H9 (cell line): ENCODE results near the gene KIF1A. TPM values are rescaled to one million over a fixed set of nuclear protein-coding genes. Genes with fewer than 3 reads are reported as not detected.

Experiments
- DNase-seq: peaks from one replicate; pipeline ENCODE4 v3.0.0-alpha.2; 2017
- H2AFZ ChIP-seq: one replicate; pipeline ENCODE4 v1.6.1; 2013; ENCODE audit warnings: mild to moderate bottlenecking, low read length, control low read depth, moderate library complexity
- H2AK5ac ChIP-seq: 2 replicates; pipeline ENCODE4 v1.6.1; 2013; ENCODE audit warnings: low read length, control low read depth, mixed read lengths; ENCODE audit not compliant: insufficient read length
- H2BK120ac ChIP-seq: one replicate; pipeline ENCODE4 v1.6.1; 2013; ENCODE audit warnings: low read depth, mild to moderate bottlenecking, low read length, control low read depth, inconsistent platforms; ENCODE audit not compliant: poor library complexity, severe bottlenecking
- H2BK12ac ChIP-seq: 2 replicates; pipeline ENCODE4 v1.6.1; 2013; ENCODE audit warnings: low read length, control low read depth, mixed read lengths, low read depth; ENCODE audit not compliant: insufficient read length
- H2BK15ac ChIP-seq: 2 replicates; pipeline ENCODE4 v1.6.1; 2013; ENCODE audit warnings: low read depth, low read length, control low read depth
- H2BK20ac ChIP-seq: one replicate; pipeline ENCODE4 v1.6.1; 2013; ENCODE audit warnings: low read depth, mild to moderate bottlenecking, low read length, control low read depth, inconsistent platforms; ENCODE audit not compliant: poor library complexity, severe bottlenecking
- H2BK5ac ChIP-seq: 2 replicates; pipeline ENCODE4 v1.6.1; 2013; ENCODE audit warnings: low read length, control low read depth, mixed read lengths; ENCODE audit not compliant: insufficient read length
- H3K14ac ChIP-seq: 2 replicates; pipeline ENCODE4 v1.6.1; 2013; ENCODE audit warnings: low read length, control low read depth; ENCODE audit not compliant: insufficient read depth
- H3K18ac ChIP-seq: 2 replicates; pipeline ENCODE4 v1.6.1; 2013; ENCODE audit warnings: low read depth, mild to moderate bottlenecking, mixed read lengths, low read length, control low read depth; ENCODE audit not compliant: insufficient read length
- H3K23ac ChIP-seq: 2 replicates; pipeline ENCODE4 v1.6.1; 2013; ENCODE audit warnings: low read length, control low read depth, mixed read lengths, low read depth; ENCODE audit not compliant: insufficient read length
- H3K23me2 ChIP-seq: 2 replicates; pipeline ENCODE4 v1.6.1; 2013; ENCODE audit warnings: low read depth, mild to moderate bottlenecking, mixed read lengths, low read length, control low read depth; ENCODE audit not compliant: insufficient read length, poor library complexity, severe bottlenecking
- H3K27ac ChIP-seq: 2 replicates; pipeline ENCODE4 v1.5.1; 2013; ENCODE audit warnings: low read length, control low read depth, mixed read lengths, low read depth; ENCODE audit not compliant: insufficient read length
- H3K27me3 ChIP-seq: 2 replicates; pipeline ENCODE4 v1.6.1; 2013; ENCODE audit warnings: low read length, control low read depth, inconsistent platforms; ENCODE audit not compliant: insufficient read depth
- H3K4ac ChIP-seq: 2 replicates; pipeline ENCODE4 v1.6.1; 2013; ENCODE audit warnings: low read depth, mild to moderate bottlenecking, control low read depth, inconsistent platforms, low read length, moderate library complexity
- H3K4me1 ChIP-seq: 2 replicates; pipeline ENCODE4 v1.6.1; 2013; ENCODE audit warnings: low read length, control low read depth, inconsistent platforms; ENCODE audit not compliant: insufficient read depth
- H3K4me2 ChIP-seq: 2 replicates; pipeline ENCODE4 v1.6.1; 2013; ENCODE audit warnings: low read length, control low read depth, mixed read lengths; ENCODE audit not compliant: insufficient read length, insufficient read depth
- H3K56ac ChIP-seq: 2 replicates; pipeline ENCODE4 v1.6.1; 2013; ENCODE audit warnings: low read depth, mild to moderate bottlenecking, mixed read lengths, low read length, control low read depth; ENCODE audit not compliant: insufficient read length
- H3K79me1 ChIP-seq: 2 replicates; pipeline ENCODE4 v1.6.1; 2013; ENCODE audit warnings: low read depth, mild to moderate bottlenecking, moderate library complexity, low read length, control low read depth, inconsistent platforms; ENCODE audit not compliant: insufficient read depth, poor library complexity, severe bottlenecking
- H3K79me2 ChIP-seq: 2 replicates; pipeline ENCODE4 v1.6.1; 2013; ENCODE audit warnings: low read length, control low read depth, inconsistent platforms; ENCODE audit not compliant: insufficient read depth
- H3K9ac ChIP-seq: 2 replicates; pipeline ENCODE4 v1.6.1; 2013; ENCODE audit warnings: low read length, control low read depth, mixed read lengths; ENCODE audit not compliant: insufficient read length; ENCODE audit errors: extremely low read depth
- H3K9me3 ChIP-seq: one replicate; pipeline ENCODE4 v1.6.1; 2013; ENCODE audit warnings: low read depth, low read length, inconsistent platforms; ENCODE audit not compliant: control insufficient read depth
- H3T11ph ChIP-seq: one replicate; pipeline ENCODE4 v1.6.1; 2013; ENCODE audit warnings: mild to moderate bottlenecking, low read length, control low read depth, inconsistent platforms
- H4K20me1 ChIP-seq: one replicate; pipeline ENCODE4 v1.6.1; 2013; ENCODE audit not compliant: control insufficient read depth, insufficient read length, insufficient read depth
- H4K5ac ChIP-seq: 2 replicates; pipeline ENCODE4 v1.6.1; 2013; ENCODE audit warnings: low read depth, mild to moderate bottlenecking, mixed read lengths, low read length, control low read depth; ENCODE audit not compliant: insufficient read length
- H4K8ac ChIP-seq: replicated peaks from 2 replicates; pipeline ENCODE4 v1.6.1; 2013; ENCODE audit warnings: low read length, control low read depth, mixed read lengths, low read depth; ENCODE audit not compliant: insufficient read length
- H4K91ac ChIP-seq: 2 replicates; pipeline ENCODE4 v1.6.1; 2013; ENCODE audit warnings: low read depth, mild to moderate bottlenecking, moderate library complexity, mixed read lengths, low read length, control low read depth; ENCODE audit not compliant: insufficient read length
- H3K27ac Mint-ChIP-seq, 3 experiments: 2 replicates in 2 of 3; 3 replicates in 1 of 3; pipeline ENCODE4 v1.8.0; 2020 to 2021; ENCODE audit warnings: mixed read lengths in 3 of 3, mild to moderate bottlenecking in 1 of 3, moderate library complexity in 1 of 3
- H3K27me3 Mint-ChIP-seq: 2 replicates; pipeline ENCODE4 v1.8.0; 2021; ENCODE audit warnings: low read depth, mild to moderate bottlenecking, moderate library complexity, mixed read lengths
- H3K36me3 Mint-ChIP-seq, 3 experiments: 2 replicates in 2 of 3; 3 replicates in 1 of 3; pipeline ENCODE4 v1.8.0; 2020 to 2021; ENCODE audit warnings: low read depth in 3 of 3, mixed read lengths in 3 of 3; ENCODE audit not compliant: insufficient read depth in 1 of 3
- H3K4me1 Mint-ChIP-seq, 2 experiments: 2 replicates each; pipeline ENCODE4 v1.8.0; 2020; ENCODE audit warnings: mixed read lengths in 2 of 2
- H3K4me3 Mint-ChIP-seq, 2 experiments: 2 replicates in 1 of 2; 3 replicates in 1 of 2; pipeline ENCODE4 v1.8.0; 2020 to 2021; ENCODE audit warnings: mild to moderate bottlenecking in 2 of 2, mixed read lengths in 2 of 2, moderate library complexity in 1 of 2
- H3K9me3 Mint-ChIP-seq, 2 experiments: 2 replicates in 1 of 2; 3 replicates in 1 of 2; pipeline ENCODE4 v1.8.0; 2020; ENCODE audit warnings: mild to moderate bottlenecking in 2 of 2, mixed read lengths in 2 of 2, moderate library complexity in 1 of 2
- CTCF ChIP-seq: fragments of 200-600 bp; sonication (generic); conservative IDR thresholded peaks from 3 replicates; pipeline ENCODE4 v1.8.0; 2021; ENCODE audit warnings: antibody characterized with exemption, mild to moderate bottlenecking
- WGBS: extraction: QIAGEN DNeasy Blood & Tissue Kit; methylation state at CpG from one replicate; pipeline ENCODE4 v1.1.7; 2013; ENCODE audit warnings: missing lambda C conversion rate, low lambda C conversion rate, mixed read lengths; ENCODE audit not compliant: insufficient read length; ENCODE audit errors: extremely low coverage; 5-methylcytosine and 5-hydroxymethylcytosine counted together
- total RNA-seq: library from RNA; stranded (reverse); gene quantifications from 2 replicates; pipeline ENCODE4 v1.2.1, GENCODE V29; 2021

The KIF1A gene
- total RNA-seq, 1 experiment from 2014 or later, result 204 TPM

DNA sequence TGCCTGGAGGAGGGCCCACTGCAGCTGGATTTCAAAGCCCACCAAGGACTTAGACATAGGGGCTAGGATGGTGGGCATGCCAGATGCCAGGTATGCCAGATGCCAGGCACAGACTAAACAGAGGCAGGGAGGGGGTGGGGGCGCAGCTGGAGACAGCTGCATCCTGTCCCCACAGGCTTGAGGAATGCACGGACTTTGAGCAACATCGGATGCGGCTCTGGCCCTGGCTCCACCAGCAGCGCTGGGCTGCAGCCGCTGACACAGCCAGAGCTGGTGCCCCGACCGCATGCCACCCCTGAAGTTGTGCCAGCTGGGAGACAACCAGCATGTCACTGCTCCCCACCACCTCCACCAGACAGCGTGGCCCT is 88.9 kb downstream of the KIF1A start:
- no peaks in the 10 kb centered on the region for H3K4me1 ChIP-seq
- H2BK15ac ChIP-seq, result no peak overlapping the region
- H4K91ac ChIP-seq, result no peak overlapping the region
- DNase-seq, result no peak
- H3K79me2 ChIP-seq, result no peaks in the 10 kb centered on the region
- no peak overlapping the region for H2BK20ac ChIP-seq
- Mint-ChIP-seq H3K9me3 (no peaks in the 10 kb centered on the region), H3K36me3 (peaks cover 17 to 56% (median 38%) of the 10 kb centered on the region in 3 experiments; a peak in 6 of 7 replicates), H3K4me3 (no peak overlapping the region), H3K27me3 (no peaks in the 10 kb centered on the region), H3K27ac (no peak overlapping the region; a peak in 1 of 7 replicates), H3K4me1 (no peaks in the 10 kb centered on the region)
- H2BK12ac ChIP-seq, result no peak overlapping the region
- no peaks in the 10 kb centered on the region for H3K9me3 ChIP-seq
- TF ChIP-seq CTCF, result no peak
- no peak overlapping the region for H4K5ac ChIP-seq
- no peak overlapping the region for H3K4ac ChIP-seq
- no peak overlapping the region for H3K27ac ChIP-seq
- H2BK120ac ChIP-seq, result no peak overlapping the region
- H3K18ac ChIP-seq, result no peak overlapping the region
- no peaks in the 10 kb centered on the region for H3K23me2 ChIP-seq
- no peak overlapping the region for H2AK5ac ChIP-seq
- H3K79me1 ChIP-seq, result no peaks in the 10 kb centered on the region
- no peaks in the 10 kb centered on the region for H4K20me1 ChIP-seq
- no peak overlapping the region; the same call in 1 of the 2 replicates for H3K14ac ChIP-seq
- H3K56ac ChIP-seq, result no peak overlapping the region
- no peak overlapping the region for H4K8ac ChIP-seq
- no CpG with 5 or more reads among the region's 9 CpGs for WGBS
- no peaks in the 10 kb centered on the region for H3K27me3 ChIP-seq
- H3K23ac ChIP-seq, result no peak overlapping the region
- H2AFZ ChIP-seq, result no peak overlapping the region
- H3K9ac ChIP-seq, result no peak overlapping the region
- H2BK5ac ChIP-seq, result no peak overlapping the region
- no peak overlapping the region for H3K4me2 ChIP-seq
- H3T11ph ChIP-seq, result no peak overlapping the region
